OCI-LY1 (cell line): ENCODE measurements around the gene FBXO41.

ENCODE experiments used
- CTCF ChIP-seq: fragments of 200-600 bp; sonication (generic), shearing (Covaris generic); IDR thresholded peaks from 2 replicates; pipeline ENCODE4 v1.5.1; 2017; ENCODE audit warnings: mild to moderate bottlenecking, antibody characterized with exemption, low read length, moderate library complexity, mixed read lengths
- EZH2 ChIP-seq: fragments of 200-600 bp; sonication (generic), shearing (Covaris generic); IDR thresholded peaks from 2 replicates; pipeline ENCODE4 v1.8.0; 2017; ENCODE audit warnings: borderline replicate concordance, mixed run types, mild to moderate bottlenecking, antibody characterized with exemption, low read length, moderate library complexity, mixed read lengths

GRCh38 chr2:73265298-73266060 is 18.8 kb downstream of the FBXO41 start:
- TF ChIP-seq CTCF (no peak), EZH2 (no peak)
